HG03045 (cell line): ENCODE data around the gene SLC2A10.

Experiments used
- ATAC-seq: cut with Tn5 transposase; IDR thresholded peaks from one replicate; pipeline ENCODE4 v1.9.1; 2021; ENCODE audit warnings: mild to moderate bottlenecking, moderate library complexity; ENCODE audit not compliant: unreplicated experiment

The SLC2A10 gene

DNA sequence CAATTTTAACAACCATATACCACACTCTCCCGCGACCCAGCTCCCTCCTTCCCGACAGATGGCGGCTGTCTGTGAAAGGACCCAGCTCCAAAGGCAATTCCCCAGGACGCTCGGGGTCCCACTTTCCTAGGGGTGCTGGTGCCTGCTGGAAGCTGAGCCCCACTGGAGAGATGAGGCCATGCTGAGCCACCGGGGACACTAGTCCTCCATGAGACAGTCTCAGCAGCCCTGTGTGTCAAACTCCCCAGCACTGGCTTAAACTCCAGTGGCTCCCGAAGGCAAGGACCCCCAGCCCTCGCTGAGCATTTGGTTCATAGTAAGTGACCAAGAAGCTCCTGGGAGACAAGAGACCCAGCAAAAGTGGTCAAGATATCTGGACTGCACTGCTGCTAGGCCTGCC is 52.1 kb downstream of the SLC2A10 start:
- ATAC-seq, result no peak

DNA sequence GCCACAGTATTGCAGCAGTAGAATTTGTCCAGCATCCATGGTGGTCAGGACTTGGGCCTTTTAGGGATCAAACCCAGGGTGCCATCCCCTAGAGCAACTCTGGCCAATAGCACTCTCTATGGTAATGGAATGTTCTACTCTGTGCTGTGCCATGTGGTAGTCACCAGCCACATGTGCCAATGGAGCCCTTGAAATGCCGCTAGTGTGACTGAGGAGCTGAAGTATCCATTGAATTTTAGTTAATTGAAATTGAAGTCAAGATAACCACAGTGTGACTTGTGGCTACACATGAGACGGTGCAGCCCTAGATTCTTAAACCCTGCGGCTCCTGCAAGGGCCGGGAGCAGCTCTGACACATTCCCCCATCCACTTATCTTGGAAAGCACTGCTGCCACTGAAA is 54.6 kb downstream of the SLC2A10 start:
- ATAC-seq, result no peak

DNA sequence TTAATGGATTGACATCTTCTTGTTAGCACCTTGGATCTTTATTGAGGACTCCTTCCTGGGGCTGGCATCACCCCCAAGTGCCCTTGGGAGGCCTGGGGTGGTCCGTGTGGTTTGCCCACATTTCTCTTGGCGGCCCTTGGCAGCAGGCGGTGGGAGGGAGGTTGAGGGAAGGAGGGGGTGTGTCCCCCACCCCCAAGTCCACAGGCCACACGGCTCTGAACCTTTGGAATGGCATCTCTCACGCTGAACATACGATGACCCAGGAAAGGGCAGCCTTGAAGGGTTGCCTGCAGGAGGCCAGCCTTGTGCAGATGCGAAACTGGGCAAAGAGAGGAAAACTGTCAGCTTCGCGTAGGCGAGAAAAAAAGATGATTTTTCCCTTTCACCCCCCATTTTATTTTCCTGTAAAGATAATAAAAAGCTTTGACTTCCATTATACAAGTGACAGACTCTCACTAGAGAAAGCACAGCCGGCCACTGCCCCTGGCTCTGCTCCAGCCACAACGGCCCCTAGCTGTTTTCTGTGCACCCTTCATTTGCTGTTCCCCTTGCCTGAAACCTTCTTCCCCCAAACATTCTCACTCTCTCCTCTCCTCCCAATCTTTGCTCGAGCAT is 56.2 kb downstream of the SLC2A10 start:
- ATAC-seq, result no peak

DNA sequence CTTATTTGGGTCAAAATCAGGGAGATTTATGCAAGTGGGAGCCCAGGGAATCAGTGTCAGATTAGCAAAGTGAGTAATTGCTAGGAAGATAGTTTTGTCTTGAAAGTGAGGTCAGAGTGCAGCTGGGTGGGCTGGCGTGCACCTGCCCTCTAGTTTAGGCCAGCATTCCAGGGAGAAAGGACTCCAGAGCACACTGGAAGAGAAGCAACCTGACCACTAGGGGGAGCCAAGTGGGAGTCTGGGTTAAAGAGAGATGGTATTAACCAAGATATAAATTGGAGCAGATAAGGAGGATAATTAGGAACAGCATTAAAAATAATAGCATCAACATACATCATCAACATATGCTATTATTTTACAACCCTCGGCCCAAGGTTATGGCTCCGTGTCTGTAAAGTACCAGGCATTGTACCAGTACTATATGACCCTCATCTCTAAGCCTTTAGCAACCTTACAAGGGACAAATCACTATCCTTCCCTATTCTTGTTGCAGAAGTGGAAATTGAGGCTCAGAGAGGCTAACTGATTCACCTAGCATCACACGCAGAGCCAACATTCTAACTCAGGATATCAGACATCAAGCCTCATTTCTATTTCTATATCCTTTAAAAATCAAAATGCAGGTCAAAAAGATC is 57.8 kb downstream of the SLC2A10 start:
- no peak for ATAC-seq

DNA sequence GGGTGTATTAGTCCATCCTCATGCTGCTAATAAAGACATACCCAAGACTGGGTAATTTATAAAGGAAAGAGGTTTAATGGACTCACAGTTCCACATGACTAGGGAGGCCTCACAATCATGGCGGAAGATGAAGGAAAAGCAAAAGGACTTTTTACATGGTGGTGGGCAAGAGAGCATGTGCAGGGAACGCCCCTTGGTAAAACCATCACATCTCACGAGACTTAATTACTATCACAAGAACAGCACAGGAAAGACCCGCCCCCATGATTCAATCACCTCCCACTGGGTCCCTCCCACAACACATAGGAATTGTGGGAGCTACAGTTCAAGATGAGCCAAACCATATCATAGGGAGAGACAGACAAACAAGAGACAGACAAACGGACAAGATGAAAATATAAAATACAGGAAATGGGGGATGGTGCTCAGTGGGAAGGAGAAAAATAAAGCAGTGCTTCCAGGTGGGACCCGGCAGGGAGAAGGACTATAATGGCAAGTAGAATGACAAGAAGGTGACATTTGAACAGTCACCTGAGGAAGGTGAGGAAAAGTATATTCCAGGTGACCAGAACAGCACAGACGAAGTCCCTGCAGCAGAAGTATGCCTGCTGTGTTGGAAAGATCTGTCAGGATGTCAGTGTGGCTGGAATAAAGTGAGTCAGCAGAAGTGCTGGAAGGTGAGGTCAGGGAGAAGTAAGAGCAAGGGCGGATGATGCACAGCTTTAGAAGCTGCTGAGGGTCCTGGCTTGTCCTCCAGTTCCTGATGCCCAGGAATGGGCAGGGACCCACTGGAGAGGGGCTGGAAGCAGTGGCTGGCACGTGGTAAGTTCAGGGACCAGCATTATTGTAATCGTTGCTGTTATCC is 61.1 kb downstream of the SLC2A10 start:
- ATAC-seq, result no peak

DNA sequence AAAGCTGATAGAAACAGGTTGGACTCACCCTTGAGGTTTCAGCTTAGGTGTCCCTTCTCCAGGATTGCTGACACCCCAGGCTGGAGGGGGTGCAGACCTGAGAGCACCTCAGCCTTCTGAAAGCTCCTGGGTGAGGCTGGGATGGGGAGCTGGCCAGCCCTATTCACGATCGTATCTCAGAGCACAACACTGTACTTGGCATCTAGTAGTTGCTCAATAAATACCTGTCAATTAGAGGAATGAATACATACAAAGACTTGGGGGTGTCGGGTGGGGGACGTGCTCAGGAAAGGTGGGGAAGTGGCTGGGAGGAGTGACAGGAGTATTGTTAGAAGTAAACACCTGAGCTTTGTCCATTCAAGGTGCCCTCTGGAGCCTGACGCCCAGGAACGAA is 61.7 kb downstream of the SLC2A10 start:
- no peak for ATAC-seq

DNA sequence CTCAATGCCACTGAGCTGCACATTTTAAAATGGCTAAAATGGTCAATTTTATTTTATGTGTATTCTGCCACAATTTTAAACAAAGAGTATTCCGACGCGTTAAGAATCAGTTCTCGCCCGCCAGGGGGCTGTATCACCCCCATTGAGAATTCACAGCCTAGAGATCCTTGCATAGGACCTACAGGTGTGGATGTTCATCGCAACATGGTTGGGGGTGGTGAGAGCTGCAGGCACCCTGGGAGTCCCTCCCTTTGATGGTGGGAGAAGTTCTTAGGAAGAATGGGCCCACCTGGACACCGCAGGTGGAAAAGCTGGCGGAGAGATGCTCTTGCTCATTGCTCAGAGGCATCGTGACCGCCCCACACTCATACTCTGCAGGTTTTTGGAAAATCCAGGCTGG is 63.5 kb downstream of the SLC2A10 start:
- ATAC-seq, result no peak

DNA sequence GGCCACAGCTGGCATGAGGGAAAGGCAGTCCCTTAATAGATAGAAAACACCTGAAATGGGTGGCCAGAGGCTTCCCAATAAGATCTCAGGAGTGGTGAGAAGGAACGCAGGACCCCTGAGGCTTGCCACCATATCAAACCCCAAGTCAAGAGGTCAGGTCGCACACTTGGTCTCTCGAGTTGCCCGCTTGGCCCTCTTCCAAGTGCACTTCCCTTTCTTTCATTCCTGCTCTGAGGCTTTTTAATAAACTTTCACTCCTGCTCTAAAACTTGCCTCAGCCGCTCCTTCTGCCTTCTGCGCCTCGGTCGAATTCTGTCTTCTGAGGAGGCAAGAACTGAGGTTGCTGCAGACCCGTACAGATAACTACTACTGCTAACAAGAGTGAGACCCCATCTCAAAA is 64.2 kb downstream of the SLC2A10 start:
- ATAC-seq, result no peak

DNA sequence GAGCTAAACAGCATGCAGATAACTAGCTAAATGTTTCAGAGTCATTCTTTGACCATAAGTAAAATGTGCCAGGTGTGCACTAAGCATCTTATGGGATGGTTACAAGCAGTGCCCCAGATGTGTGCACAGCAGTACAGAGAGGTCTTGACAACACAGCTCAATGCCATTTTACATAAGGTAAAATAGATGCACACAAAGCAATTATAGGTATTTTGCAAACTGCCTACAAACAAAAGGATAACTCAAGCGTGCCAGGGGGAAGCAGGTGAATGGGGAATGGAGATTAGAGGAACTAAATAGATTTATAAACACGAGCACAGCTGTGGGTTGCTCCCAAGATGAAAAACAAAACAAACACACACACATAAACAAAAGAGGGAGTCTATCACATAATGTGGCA is 64.8 kb downstream of the SLC2A10 start:
- no peak for ATAC-seq

DNA sequence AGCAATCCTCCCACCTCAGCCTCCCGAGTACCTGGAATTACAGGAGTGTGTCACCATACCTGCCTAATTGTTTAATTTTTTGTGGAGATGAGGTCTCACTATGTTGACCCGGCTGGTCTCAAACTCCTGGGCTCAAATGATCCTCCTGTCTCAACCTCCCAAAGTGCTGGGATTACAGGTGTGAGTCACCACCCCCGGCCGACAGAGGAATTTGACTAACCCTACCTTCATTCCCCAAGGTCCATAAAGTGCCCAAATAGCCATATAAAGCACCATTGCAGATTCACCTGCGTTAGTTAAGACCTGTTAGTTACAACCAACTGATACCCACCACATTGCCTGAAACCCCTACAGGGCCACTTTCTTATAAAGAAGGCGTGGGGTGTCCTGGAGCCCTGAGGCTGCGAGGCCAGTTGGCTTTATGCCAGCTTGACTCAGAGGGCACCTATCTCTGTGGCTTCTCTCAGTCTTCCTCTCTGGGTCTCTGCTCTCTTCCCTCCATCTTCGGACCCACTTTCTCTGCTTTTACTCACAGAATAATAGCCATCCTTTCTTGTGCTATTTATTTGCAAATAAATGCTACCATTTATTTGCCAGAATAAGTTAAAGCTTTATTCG is 65.6 kb downstream of the SLC2A10 start:
- ATAC-seq, result no peak

DNA sequence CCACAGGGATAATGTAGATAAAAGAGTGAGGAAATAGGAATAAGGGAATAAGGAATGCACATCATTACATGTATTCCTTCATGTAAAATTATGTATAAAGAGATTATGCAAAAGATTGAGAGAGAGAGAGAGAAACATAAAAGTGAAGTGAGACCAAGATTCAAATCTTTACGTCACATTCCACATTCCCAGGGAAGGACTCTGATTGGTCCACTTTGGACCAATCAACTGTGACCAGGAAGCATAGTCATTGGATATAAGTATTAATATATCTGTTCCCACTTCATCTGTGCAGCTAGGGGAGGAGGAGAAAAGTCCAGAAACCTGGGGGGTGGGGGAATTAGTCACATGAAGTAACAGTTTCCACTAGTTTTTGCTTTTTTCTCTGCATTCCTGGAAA is 66.4 kb downstream of the SLC2A10 start:
- no peak for ATAC-seq

DNA sequence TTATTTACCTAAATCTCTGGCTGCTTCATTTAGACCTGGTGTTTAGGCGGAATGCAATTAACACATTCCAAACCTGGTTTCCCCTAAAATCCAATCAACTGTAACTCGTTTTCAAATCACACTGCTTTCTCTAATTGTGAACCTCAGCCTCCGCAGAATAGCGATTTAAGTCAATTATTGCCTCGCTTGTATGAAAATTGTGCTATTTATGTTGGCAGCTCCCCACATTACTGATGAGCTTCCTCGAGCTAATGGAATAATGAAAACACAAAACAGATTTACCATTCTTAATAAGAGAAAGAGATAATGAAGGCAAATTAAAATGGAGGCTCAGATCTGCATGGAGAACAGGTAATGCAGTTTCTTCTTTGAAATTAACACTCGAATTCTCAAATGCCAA is 67.9 kb downstream of the SLC2A10 start:
- no peak for ATAC-seq

DNA sequence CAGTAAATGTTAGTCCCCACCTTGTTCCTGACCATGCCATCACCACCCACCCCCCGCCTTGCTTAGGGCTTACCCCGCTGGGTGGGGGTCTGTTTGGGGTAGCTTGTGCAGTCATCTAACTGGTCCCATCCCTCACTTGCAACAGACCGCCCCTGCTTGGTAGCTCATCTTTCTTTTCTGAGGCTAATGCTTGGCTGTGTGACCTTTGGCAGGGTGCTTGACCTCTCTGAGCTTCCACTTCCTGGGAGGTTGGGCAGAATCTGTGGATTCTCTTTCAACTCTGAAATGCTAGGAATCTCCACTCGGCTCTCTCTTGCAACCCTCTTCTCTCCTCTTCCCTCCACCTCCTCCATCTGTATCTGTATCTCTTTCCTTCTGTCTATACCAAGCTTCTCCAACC is 70.4 kb downstream of the SLC2A10 start:
- no peak for ATAC-seq

DNA sequence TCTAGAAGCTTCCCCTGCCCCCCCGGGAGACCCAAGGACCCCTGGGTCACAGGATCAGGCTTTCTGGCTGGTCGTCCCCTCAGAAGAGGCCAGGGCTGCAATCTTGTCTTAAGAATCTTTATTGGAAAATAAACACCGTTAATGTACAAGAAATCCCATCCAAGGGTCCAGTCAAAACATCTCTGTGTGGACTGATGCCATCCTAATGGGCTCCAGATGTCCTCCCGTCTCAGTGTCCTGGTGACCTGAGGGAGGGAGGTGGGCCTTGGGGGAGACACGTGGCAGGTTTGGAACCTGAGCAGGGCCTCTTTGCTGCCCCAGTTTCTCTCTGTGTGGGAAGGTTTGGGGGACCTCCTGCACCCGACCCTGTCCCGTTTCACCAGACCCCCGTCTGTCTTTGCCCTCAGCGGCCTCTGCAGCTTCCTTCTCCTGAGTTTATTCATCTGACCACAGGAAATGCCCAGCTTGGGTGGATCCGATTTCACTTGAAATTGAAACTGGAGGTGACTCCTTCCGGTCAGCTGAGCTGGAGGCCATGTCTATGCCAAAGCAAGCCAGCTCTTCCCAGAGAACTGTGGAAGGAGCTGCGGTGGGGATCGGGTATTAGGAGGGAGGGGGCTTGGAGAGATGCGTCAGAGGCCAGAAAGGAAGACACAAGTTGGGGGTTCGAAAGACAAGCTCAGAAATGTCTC is 75.1 kb downstream of the SLC2A10 start:
- no peak for ATAC-seq
